ENCODE measurements around the gene BTBD3.

Gene BTBD3

GRCh38 chr20:11972478-11972877 lies 54.8 kb downstream of the BTBD3 start:
- DNase-seq: no peak
